ENCODE data around the gene PRR35.
A peak's percentile ranks its signal among the peaks of the same experiment; 100 is the strongest.

PRR35 gene

GRCh38 chr16:583815-584591 is 23.8 kb downstream of the PRR35 start:
- TF ChIP-seq CTCF (IDR thresholded peaks at IDR 0.05; ENCODE audit: insufficient read depth, low read length) (no peak), REST (IDR thresholded peaks at IDR 0.05; ENCODE audit: insufficient replicate concordance, low read depth) (no peak), POLR2AphosphoS5 (IDR thresholded peaks at IDR 0.05; ENCODE audit: low read depth) (no peak), SPI1 (IDR thresholded peaks at IDR 0.05; ENCODE audit: borderline replicate concordance, low read depth) (no peak), GABPA (IDR thresholded peaks at IDR 0.05; ENCODE audit: low read depth) (no peak)
- no peak for DNase-seq (ENCODE audit: low read depth in 1 of 2, low spot score in 1 of 2)
- Histone ChIP-seq H3K4me3 (replicated peaks; ENCODE audit: insufficient read depth, low read length) (no peak overlapping the region), H3K27ac (replicated peaks) (no peak overlapping the region), H3K27me3 (ENCODE audit: insufficient read depth, poor library complexity, severe bottlenecking) (no peaks in the 10 kb centered on the region)

- H3K4me3 ChIP-seq (replicated peaks; ENCODE audit: insufficient read depth, low read length), result no peak overlapping the region
- DNase-seq (ENCODE audit: low read depth in 1 of 2, low spot score in 1 of 2), result peak in 1 of 2 experiments; percentile 20
- H3K27ac ChIP-seq (replicated peaks), result no peak overlapping the region
- H3K27me3 ChIP-seq (ENCODE audit: insufficient read depth, poor library complexity, severe bottlenecking), result no peaks in the 10 kb centered on the region
- TF ChIP-seq POLR2AphosphoS5 (IDR thresholded peaks at IDR 0.05; ENCODE audit: low read depth) (no peak), GABPA (IDR thresholded peaks at IDR 0.05; ENCODE audit: low read depth) (no peak), REST (IDR thresholded peaks at IDR 0.05; ENCODE audit: insufficient replicate concordance, low read depth) (no peak), SPI1 (IDR thresholded peaks at IDR 0.05; ENCODE audit: borderline replicate concordance, low read depth) (no peak), CTCF (IDR thresholded peaks at IDR 0.05; ENCODE audit: insufficient read depth, low read length) (no peak)
Observed at GRCh38 chr16:585351-585750, 25.2 kb downstream of the PRR35 start.

- H3K27me3 ChIP-seq (ENCODE audit: insufficient read depth, poor library complexity, severe bottlenecking), result no peaks in the 10 kb centered on the region
- TF ChIP-seq REST (IDR thresholded peaks at IDR 0.05; ENCODE audit: insufficient replicate concordance, low read depth) (no peak), CTCF (IDR thresholded peaks at IDR 0.05; ENCODE audit: insufficient read depth, low read length) (no peak), GABPA (IDR thresholded peaks at IDR 0.05; ENCODE audit: low read depth) (no peak), POLR2AphosphoS5 (IDR thresholded peaks at IDR 0.05; ENCODE audit: low read depth) (no peak), SPI1 (IDR thresholded peaks at IDR 0.05; ENCODE audit: borderline replicate concordance, low read depth) (no peak)
- no peak for DNase-seq (ENCODE audit: low read depth in 1 of 2, low spot score in 1 of 2)
- H3K4me3 ChIP-seq (replicated peaks; ENCODE audit: insufficient read depth, low read length), result no peak overlapping the region
- H3K27ac ChIP-seq (replicated peaks), result no peak overlapping the region
Observed at GRCh38 chr16:586047-586644, 26.0 kb downstream of the PRR35 start.
